Umbilical cord (tissue), 2 donors: Measurements from ENCODE around the gene MAP3K5. TPM values are rescaled to one million over a fixed set of nuclear protein-coding genes. Genes with fewer than 3 reads are reported as not detected.
A peak's percentile ranks its signal among the peaks of the same experiment; 100 is the strongest.

Source experiments
- DNase-seq: peaks from one replicate; pipeline ENCODE4 v3.0.0-alpha.2; 2015; ENCODE audit warnings: low spot score
- total RNA-seq: library from RNA; depleted of rRNA; stranded (reverse); fragments of >200 nt; gene quantifications from one replicate; pipeline ENCODE4 v1.2.3, GENCODE V29; 2014; ENCODE audit warnings: low replicate concordance; ENCODE audit not compliant: insufficient read depth

The MAP3K5 gene
- total RNA-seq, 1 donor from 2014 or later = 10.6 TPM

GRCh38 chr6:136582711-136583471, 209.4 kb downstream of the MAP3K5 start:
- DNase-seq = peak; percentile 27

- DNase-seq = no peak
These were observed 212.5 kb downstream of the MAP3K5 start for GRCh38 chr6:136579800-136580199.

- DNase-seq = no peak
These were observed 215.5 kb downstream of the MAP3K5 start for GRCh38 chr6:136576821-136577220.

- no peak for DNase-seq
These were observed 220.8 kb downstream of the MAP3K5 start for GRCh38 chr6:136571496-136571895.

- no peak for DNase-seq
These were observed 221.2 kb downstream of the MAP3K5 start for GRCh38 chr6:136571065-136571464.

GRCh38 chr6:136568129-136568528, 224.1 kb downstream of the MAP3K5 start:
- DNase-seq = no peak

GRCh38 chr6:136567688-136568087, 224.6 kb downstream of the MAP3K5 start:
- no peak for DNase-seq

- DNase-seq = no peak
These were observed 225.4 kb downstream of the MAP3K5 start for GRCh38 chr6:136566851-136567250.

- DNase-seq = no peak
These were observed 226.2 kb downstream of the MAP3K5 start for GRCh38 chr6:136566007-136566487.

- no peak for DNase-seq
These were observed 228.1 kb downstream of the MAP3K5 start for GRCh38 chr6:136564180-136564579.

- no peak for DNase-seq
These were observed 228.7 kb downstream of the MAP3K5 start for GRCh38 chr6:136563386-136564152.

GRCh38 chr6:136562211-136562610, 230.1 kb downstream of the MAP3K5 start:
- DNase-seq = no peak

- no peak for DNase-seq
These were observed 239.0 kb downstream of the MAP3K5 start for GRCh38 chr6:136553166-136553787.

GRCh38 chr6:136552054-136552453, 240.2 kb downstream of the MAP3K5 start:
- no peak for DNase-seq

GRCh38 chr6:136551103-136551502, 241.2 kb downstream of the MAP3K5 start:
- DNase-seq = no peak

GRCh38 chr6:136550330-136551071, 241.8 kb downstream of the MAP3K5 start, which contains the start of gene MAP7:
MAP7 (minus strand) TSS chr6:136550422; CDS start chr6:136550408, 14 bp downstream.
- peak; percentile 65 for DNase-seq

GRCh38 chr6:136550045-136550329, 242.3 kb downstream of the MAP3K5 start:
- DNase-seq = peak; percentile 11

GRCh38 chr6:136549300-136550044, 242.8 kb downstream of the MAP3K5 start:
- DNase-seq = peak; percentile 34

GRCh38 chr6:136548582-136549299, 243.5 kb downstream of the MAP3K5 start:
- DNase-seq = peak; percentile 3

GRCh38 chr6:136547871-136548270, 244.4 kb downstream of the MAP3K5 start:
- DNase-seq = no peak
